GM19452 (cell line): Measurements from ENCODE around the gene KRT85.
A peak's percentile ranks its signal among the peaks of the same experiment; 100 is the strongest.
"Not testable (repeated sequence)": the region's sequence is repeated elsewhere in the genome, so short reads cannot be mapped to it uniquely, and the experiment has no call there.

ENCODE experiments used
- ATAC-seq: cut with Tn5 transposase; IDR thresholded peaks from one replicate; pipeline ENCODE4 v1.9.1; 2021; ENCODE audit not compliant: unreplicated experiment

The KRT85 gene

DNA sequence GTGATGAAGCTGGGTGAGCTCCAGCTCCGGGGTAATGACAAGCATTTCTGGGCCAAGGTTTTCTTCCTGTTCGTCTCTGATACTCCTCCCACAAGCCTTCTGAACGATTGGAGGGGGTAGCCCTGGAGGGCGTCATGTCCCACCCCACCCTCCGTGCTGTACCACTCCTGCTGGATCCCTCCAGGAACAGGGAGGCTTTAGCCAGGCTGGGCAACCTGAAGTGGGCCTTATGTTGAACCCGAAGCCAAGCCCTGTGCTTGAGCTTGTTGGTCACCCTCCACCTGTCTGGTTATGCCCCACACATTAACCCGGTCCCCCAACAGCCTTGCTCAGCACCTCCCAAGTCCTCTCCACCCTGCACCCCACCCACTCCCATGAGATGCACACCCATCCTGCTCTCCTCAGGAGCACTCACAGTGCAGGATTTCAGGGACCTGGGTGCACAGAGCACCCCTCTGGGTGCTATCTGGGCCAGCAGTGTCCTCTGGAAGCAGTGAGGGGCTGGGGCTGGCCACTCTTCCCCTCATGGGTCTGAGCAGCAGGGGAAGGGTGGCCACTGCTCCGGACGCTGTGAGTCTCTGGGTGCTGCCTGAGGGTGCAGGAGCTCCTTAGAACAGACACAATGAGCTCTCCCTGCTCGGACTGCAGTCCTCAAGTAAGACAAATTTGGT is 39.3 kb downstream of the KRT85 start:
- no peak for ATAC-seq

DNA sequence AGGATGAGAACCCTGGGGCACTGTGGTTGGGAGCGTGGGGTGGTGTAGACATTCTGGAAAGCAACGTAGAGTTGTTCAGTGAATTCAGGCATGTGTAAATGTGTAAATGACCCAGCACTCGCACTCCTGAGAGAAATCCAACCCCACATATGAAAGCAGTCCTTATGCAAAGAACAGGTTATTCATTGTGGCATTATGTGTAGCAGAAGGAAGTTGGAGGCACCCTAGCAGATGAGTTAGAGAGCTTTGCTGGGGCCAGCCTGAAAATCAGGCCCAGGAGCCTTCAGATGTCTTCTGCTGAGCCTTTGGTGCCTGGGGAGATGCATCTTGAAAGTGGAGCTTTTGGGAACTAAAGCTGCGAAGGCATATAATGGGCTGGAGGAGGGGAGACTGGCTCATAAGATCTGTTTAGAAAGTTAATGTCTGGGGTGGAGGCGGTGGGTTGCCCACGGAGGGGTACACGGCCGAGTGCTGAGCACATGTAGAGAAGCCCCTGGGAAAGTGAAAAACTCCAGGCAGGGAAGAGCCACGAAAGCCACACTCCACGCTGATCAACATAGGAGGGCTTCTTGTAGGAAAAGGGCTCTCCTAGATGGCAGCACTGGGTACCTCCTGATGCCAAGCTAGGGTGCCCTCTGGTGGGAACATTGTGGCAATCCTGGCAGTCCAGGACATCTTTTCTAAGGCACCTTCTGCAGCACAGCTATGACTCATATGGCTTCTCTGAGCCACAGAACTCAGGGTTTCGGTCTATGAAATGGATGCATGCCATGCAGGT is 40.0 kb downstream of the KRT85 start:
- ATAC-seq = peak; percentile 90

DNA sequence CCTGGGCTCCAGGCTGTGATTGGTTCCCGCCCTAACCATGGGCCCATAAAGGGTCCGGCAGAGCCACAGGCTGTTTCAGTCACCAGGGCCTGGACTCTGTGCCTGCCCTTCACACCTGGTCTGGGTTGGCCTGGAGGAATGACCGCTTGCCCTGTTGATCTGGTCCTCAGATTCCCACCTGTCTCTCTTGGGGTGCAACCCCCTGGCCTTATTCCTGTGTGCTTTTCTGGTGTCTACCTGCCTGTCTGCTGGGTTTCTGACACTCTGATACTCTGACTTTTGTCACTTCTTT is 43.2 kb downstream of the KRT85 start:
- no peak for ATAC-seq

DNA sequence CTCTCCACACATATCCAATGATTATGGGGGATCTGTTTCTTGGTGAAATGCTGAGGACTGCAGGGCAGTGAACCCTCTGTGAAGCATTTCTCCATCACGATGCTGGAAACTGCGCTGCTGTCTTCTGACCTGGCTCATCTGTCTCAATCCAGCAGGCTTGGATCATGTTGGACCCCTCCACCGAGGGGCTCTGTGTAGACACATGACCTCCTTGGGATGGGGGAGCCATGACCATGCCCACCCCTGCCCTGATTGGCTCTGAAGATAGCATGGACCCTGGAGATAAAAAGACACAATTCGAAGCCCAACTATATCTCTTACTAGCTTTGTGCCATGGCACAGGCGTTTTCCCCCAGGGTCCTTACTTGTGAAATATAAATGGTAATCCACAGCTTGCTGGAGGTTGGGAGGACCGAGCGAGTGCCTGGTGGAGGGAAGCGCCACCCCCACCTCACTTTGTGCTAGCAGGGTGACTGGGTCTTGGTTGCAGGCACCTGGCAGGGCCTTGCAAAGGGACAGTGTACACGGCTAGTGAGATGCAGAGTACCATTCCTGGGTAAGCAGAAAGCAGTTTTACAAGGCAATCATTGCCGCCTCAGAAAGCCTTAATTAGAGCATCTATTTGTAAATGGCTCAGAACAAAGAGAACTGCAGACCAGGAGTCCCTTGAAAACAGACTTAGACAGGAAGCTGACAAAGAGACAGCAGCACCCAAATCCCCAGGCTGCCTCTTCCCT is 43.7 kb downstream of the KRT85 start:
- ATAC-seq = no peak

DNA sequence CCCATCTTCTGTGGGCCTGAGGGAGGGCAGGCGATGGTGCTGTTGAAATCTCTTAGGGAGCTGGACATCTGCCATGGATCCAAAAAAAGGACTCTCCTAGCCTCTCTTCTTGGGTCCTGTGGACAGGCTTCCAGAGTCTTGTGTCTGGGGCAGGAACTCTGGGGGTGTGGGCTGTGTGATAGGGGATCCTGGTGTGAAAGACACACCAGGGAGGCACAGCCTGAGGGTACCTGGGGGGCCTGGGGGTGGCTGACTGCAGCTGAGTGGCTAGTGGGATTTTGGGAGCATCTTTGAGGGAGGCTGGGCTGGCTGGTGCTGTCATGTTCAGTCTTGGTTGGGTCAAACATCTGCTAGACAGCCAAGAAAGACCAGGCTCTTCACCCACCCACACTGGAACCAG is 44.3 kb downstream of the KRT85 start:
- no peak for ATAC-seq

DNA sequence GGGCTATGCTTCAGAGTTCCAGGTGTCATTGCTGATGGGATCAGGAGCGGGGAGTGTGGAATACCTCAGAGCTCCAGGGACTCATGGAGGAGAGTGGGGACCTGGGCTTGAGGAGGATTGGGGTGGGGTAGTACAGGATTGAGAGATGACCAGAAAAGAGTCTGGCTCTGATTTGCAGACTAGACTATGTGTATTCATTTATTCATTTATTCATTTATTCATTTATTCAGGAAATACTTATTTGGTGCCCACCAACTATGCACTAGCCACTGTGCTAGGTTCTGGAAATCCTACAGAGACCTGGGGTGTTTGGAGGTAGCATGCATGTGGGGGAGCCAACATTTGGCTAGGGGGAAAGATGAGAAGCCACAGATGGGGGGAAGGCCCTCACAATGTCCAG is 45.2 kb downstream of the KRT85 start:
- no peak for ATAC-seq

DNA sequence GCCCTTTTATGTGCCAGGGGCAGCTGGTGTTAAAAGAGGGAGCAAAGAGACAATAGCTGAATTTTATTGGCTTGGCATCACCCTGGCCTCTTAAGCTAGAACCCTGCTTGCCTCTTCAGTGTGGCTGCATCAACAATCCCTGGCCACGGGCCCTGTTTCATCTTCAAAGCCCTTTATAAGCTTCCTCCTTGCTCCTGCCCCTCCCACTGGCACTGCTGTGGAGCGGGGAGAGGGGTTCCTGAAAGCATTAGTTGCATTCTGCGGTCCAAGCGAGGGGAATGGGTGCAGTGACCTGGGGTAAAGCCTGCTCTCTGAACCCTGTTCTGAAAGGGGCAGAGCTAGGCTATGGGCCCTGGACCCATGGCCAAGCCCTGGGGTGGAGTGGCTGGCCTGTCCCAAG is 45.9 kb downstream of the KRT85 start:
- no peak for ATAC-seq

DNA sequence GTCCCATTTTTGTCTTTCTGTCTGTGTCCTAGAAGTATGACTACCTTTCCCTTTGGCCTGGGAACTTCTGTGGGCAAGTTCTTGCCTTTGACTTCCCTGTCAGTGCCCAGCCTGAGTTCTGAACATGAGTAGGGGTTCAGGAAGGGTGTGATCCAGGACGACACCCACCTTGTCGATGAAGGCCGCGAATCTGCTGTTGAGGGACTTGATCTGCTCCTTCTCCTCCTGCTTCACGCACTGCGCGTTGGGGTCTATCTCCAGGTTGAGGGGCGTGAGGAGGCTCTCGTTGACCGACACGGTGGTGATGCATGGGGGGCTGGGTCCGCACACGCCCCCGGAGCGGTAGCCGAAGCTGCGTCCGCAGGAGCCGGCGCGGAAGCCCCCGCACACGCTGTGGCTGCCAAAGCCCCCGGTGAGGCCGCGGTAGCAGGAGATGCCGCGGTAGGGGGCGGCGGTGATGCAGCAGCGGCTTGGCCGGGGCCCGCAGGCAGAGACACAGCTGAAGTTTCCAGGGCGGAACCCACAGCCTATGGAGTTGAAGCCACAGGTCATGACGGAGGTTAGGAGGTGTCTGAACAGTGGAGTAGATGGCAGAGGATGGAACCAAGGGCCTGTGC is 46.4 kb downstream of the KRT85 start, which contains the start of gene KRT83:
TSS of gene KRT83 (minus strand) at position 615 of the 617 bp plus-strand sequence. CDS start at position 552, 63 bp downstream.
- no peak for ATAC-seq

DNA sequence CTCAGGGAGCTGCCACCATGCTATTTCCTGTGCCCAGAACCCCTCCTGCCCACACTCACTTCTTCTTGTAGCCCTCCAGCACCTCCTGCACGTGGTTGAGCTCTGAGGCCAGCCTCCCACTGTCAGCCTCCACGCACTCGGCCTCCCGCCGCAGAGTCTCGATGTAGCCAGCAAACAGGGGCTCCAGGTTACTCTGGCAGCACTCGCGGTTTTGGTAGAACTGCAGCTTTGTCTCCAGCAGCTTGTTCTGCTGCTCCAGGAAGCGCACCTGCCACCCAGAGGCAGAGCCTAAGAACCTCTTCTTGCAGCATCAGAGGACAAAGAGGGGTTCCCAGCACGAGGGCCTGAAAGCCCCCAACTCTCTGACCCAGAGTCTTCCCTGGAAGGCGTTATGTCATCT is 48.2 kb downstream of the KRT85 start:
- ATAC-seq = no peak

DNA sequence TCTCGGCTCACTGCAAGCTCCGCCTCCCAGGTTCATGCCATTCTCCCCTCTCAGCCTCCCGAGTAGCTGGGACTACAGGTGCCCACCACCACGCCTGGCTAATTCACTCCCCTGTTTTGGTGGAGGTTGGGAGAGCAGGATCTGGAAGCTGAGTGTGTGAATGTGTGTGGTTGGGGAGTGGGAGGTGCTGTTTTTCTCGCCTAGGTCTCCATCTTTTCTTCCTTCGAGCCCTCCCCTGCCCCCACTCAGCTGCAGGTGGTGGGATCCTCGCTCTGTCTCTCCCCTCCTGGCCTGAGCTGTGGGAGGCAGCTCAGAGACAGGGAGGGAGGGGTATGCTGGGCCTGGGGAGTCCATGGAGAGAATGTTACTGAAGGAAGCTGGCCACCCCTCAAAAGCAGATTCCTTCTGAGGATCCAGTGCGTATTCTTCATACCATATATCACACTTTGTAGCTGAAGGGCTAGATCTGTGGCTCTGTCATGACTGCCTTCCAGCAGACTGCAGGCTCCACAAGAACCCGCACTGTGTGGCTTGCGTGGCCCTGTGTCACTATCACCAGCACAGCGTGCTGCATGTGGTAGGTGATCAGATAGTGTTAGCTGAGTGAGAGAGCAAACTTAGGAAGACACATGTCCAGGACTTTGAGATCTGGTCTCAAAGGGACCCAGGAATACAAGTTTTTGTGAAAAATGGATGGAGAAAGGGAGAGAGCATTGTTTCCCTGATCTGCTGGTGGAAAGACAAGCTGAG is 48.9 kb downstream of the KRT85 start:
- ATAC-seq = no peak

DNA sequence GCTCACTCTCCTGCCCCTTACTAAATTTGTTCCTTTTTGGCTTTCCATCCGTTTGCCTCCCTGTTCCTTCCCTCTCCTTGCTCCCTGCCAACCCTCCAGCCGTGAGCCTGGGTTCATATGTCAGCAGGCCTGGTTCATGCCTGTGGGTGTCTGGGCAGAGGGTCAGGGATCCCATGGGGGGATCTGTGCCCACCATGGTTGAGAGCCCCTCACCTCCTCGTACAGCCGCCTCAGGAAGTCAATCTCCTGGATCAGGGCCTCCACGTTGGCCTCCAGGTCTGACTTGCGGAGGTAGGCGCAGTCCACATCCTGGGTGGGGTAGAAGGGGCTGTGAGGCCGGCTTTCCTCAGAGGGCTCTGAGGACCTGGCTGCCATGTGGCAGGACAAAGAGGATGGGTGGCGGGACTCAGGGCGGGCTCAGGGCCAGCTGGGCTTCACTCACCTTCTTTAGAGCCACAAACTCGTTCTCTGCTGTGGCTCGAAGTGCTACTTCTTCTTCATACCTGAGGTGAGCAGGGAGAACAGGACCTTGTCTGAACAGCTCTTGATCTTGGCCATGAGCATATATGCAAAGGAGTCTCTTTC is 49.7 kb downstream of the KRT85 start:
- ATAC-seq = no peak

DNA sequence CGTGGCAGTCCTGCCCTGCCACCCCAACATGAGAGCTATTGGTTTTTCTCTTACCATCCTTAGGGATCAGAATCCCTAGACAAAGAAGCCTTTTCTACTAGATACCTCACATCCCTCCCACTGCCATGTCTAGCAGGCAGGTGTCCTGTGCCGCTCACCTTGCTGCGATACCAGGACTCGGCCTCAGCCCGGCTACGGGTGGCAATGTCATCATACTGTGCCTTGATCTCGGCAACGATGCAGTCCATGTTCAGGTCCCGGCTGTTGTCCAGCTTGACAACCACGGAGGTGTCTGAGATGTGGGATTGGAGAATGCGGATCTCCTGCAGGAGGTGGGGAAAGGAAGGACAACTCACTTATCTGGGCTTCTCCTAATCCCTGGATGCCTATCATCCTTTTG is 50.6 kb downstream of the KRT85 start:
- no peak for ATAC-seq

DNA sequence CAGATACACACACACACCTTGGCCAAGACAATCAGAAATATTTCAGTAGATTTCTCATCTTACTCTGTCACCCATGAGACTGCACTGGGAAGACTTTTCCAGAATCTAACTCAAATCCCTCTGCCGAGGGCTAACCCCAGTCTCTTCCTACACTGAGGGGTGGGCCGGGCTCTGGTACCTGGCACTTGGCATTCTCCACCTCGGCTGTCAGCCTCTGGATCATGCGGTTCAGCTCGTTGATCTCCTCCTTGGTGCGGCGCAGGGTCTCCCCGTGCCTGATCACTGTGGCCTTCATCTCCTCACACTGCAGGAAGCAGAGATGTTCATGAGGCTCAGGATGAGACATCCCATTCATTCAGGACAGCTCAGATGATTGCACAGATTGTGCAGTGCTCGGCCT is 51.0 kb downstream of the KRT85 start:
- ATAC-seq = no peak

DNA sequence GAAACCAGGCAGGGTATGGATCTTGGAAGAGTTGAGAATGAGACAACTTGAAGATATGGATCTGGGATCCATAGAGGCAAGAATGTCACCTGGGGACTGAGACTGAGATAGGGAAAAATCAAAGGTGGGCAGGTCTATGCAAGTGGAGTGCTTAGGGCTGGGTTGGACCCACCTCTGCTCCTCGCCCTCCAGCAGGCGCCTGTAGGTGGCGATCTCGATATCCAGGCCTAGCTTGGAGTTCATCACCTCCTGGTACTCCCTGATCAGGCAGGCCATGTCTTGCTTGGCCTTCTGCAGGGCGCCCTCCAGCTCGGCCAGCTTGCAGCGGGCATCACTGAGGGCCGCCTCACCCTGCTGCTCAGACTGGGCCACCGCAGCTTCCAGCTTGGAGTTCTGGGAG is 51.6 kb downstream of the KRT85 start:
- not testable (repeated sequence) for ATAC-seq

DNA sequence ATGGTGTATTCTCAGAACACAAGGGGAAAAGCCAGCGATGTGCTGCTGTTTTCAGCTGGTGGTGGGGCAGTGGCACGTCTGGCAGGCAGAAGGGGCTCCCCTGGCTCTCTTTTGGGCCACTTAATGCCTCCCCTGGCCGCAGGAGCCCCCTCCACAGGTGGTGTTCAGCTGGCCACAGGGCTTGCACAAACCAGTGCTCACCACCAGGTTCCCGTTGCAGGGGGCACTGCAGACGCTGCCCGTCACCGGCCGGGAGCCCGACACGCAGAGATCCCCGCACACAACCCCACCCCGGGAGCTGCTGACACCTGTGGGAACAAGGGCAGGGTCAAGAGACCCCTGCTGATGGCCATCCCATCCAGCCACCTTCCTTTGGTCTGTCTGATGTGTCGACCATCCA is 52.8 kb downstream of the KRT85 start:
- ATAC-seq = no peak

DNA sequence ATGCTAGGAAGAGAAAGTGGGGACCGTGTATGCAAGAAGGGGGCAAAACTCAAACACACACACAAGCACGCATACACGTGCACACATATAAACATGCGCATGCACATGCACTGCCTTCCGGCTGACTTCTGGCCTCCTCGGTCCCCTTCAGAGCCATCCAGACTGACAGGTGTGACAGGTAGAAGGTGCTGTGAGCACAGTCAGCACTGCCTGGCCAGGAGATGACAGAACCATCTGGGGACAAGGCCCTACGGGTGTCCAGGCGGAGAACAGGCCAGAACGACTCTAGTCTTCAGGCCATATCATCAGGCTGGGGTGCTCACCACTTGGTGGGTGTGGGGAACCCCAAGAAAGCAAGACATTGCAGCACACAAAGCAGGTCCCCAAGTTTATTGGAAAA is 53.4 kb downstream of the KRT85 start:
- ATAC-seq = no peak

DNA sequence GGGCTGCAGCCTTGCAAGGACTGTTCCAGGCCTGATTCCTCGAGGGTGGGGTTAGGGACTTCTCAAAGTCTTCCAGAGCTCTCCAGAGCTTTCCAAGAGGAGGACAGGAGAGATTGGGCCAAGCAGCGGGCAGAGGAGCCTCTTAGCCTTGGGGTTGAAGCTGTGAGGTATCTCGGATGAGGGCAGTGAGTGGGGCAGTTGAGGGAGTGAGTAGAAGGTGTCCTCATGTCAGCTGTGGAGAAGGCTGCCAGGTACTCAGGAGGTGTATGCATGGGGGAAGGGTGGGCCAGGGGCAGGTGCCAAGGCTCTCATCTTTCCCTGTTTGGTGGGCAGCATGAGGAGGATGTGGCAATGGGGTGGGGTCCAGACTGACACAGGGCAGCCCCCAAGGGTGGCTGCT is 53.8 kb downstream of the KRT85 start:
- ATAC-seq = no peak

DNA sequence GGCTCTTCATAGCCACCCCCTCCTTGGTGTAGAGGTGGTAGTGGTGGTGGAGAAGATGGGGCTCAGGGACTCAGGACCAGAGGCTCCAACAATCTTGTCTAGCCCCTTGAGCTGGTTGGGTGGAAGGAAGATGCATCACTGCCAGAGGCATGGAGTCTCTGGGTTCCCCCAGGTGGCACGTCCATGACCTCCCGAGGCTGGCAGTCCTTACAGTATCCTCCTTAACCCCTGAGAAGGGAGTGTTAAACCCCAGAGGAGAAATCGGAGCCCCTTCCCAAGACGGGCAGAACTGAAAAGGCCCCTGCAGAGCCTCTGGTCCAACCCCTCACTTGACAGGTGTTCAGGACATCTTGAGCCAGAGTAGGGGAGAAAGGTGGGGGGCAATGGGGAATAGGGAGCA is 55.2 kb downstream of the KRT85 start:
- no peak for ATAC-seq

DNA sequence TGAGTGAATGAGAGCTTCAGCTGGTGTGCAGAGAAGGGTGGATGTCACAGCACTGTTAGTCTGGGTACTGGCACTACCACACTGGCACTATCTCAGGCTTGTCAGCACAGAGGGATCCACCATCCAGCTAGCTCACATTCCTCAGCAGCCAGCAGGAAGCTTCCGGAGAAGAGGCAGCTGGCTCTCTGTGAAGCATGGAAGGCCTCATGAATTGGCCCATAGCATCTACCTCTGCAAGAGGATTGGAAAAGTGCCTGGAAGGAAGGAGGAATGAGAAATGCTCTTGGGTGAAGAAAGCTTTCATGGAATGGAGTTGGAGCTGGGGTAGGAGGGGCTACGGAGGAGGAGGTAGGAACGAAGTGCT is 56.0 kb downstream of the KRT85 start:
- no peak for ATAC-seq

DNA sequence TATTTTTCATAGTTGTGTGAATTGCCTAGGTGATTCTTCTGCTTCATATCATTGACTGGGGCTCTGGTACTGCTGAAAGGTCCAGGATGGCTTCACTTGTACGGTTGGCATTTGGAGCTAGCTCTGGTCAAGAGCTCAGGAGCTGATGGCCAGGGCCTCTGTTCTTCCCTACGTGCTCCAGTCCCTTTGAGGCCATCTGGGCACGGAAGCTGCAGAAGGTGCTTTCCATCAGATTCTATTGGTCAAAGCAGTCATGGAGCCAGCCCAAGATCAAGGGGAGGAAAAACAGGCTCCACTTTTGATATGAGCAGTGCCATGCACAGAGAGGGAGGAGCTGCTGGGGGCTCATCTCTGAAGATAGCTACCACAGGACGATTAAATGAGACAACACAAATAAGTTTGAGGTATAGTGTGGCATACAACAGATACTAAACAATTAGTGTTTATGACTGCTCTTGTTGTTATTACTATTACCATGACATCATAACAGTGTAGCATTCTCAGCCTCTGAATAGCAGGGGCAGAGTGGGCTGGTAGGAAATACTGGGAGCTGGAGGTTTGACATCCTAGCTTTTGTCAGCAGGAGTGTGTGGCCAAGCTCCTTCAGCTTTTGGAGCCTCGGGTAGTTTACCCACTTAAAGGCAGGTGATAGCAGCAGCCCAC is 56.5 kb downstream of the KRT85 start:
- ATAC-seq = no peak
